ENCODE measurements around the gene PRSS16. TPM values are rescaled to one million over a fixed set of nuclear protein-coding genes. Genes with fewer than 3 reads are reported as not detected.
"Not testable (repeated sequence)": the region's sequence is repeated elsewhere in the genome, so short reads cannot be mapped to it uniquely, and the experiment has no call there.

The PRSS16 gene
- polyA plus RNA-seq, 2 of the 4 experiments (the other 2 are of a cell fraction), result 3.9 to 11.4 TPM

DNA sequence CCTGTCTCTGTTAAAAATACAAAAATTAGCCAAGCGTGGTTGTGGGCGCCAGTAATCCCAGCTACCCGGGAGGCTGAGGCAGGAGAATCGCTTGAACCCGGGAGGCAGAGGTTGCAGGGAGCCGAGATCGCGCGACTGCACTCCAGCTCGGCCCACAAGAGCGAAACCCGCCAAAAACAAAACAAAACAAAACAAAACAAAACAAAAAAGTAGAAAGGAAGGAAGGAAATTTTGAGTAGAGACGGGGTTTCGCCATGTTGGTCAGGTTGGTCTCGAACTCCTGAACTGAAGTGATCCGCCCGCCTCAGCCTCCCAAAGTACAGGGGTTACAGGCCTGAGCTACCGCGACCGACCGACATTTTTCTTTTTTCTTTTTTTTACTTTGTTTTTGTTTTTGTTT lies 30.6 kb upstream of the PRSS16 start:
- no peak overlapping the region for H3K27ac ChIP-seq
- no peaks in the 10 kb centered on the region for H3K4me1 ChIP-seq
- 90% methylated on average over 21 of the region's 21 CpGs for WGBS (ENCODE audit: missing lambda C conversion rate)
- no peak for FAIRE-seq
- ChIA-PET POLR2A (no interaction called here), CTCF (no interaction called here)
- no peaks in the 10 kb centered on the region for H3K9me3 ChIP-seq
- no peak for DNase-seq (ENCODE audit: low read depth in 1 of 2, low spot score in 1 of 2)
- no peak for TF ChIP-seq RARB (CRISPR knock-in tag; IDR thresholded peaks at IDR 0.05)
- TF ChIP-seq, protein P1, sequence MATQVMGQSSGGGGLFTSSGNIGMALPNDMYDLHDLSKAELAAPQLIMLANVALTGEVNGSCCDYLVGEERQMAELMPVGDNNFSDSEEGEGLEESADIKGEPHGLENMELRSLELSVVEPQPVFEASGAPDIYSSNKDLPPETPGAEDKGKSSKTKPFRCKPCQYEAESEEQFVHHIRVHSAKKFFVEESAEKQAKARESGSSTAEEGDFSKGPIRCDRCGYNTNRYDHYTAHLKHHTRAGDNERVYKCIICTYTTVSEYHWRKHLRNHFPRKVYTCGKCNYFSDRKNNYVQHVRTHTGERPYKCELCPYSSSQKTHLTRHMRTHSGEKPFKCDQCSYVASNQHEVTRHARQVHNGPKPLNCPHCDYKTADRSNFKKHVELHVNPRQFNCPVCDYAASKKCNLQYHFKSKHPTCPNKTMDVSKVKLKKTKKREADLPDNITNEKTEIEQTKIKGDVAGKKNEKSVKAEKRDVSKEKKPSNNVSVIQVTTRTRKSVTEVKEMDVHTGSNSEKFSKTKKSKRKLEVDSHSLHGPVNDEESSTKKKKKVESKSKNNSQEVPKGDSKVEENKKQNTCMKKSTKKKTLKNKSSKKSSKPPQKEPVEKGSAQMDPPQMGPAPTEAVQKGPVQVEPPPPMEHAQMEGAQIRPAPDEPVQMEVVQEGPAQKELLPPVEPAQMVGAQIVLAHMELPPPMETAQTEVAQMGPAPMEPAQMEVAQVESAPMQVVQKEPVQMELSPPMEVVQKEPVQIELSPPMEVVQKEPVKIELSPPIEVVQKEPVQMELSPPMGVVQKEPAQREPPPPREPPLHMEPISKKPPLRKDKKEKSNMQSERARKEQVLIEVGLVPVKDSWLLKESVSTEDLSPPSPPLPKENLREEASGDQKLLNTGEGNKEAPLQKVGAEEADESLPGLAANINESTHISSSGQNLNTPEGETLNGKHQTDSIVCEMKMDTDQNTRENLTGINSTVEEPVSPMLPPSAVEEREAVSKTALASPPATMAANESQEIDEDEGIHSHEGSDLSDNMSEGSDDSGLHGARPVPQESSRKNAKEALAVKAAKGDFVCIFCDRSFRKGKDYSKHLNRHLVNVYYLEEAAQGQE (IDR thresholded peaks at IDR 0.05), result no peak
- no peak for TF ChIP-seq CHD2 (IDR thresholded peaks at IDR 0.05; ENCODE audit: low read length, partially characterized antibody)
- no peak for TF ChIP-seq ZC3H11A (IDR thresholded peaks at IDR 0.05)
- TF ChIP-seq HES2 (IDR thresholded peaks at IDR 0.05), result no peak
- no peak for TF ChIP-seq ATOH8 (CRISPR knock-in tag; IDR thresholded peaks at IDR 0.05; ENCODE audit: low read depth)
- no peak for TF ChIP-seq RAD21 (conservative IDR thresholded peaks at IDR 0.05 in 1 of 2, IDR thresholded peaks at IDR 0.05 in 1 of 2)
- no peak for TF ChIP-seq NPAS2 (CRISPR knock-in tag; IDR thresholded peaks at IDR 0.05; ENCODE audit: borderline replicate concordance)
- TF ChIP-seq RCOR1 (IDR thresholded peaks at IDR 0.05; ENCODE audit: low read depth, low read length), result no peak
- no peak for TF ChIP-seq HEYL (CRISPR knock-in tag; IDR thresholded peaks at IDR 0.05)
- TF ChIP-seq PHF8 (IDR thresholded peaks at IDR 0.05; ENCODE audit: borderline replicate concordance, low read depth), result no peak
- TF ChIP-seq ZFP36 (IDR thresholded peaks at IDR 0.05; ENCODE audit: borderline replicate concordance, partially characterized antibody), result no peak
- TF ChIP-seq EHMT2 (IDR thresholded peaks at IDR 0.05; ENCODE audit: low read depth), result no peak
- no peak overlapping the region for H3K4me2 ChIP-seq
- H3K4me3 ChIP-seq, result no peak overlapping the region
- ATAC-seq, result no peak

- CTCF ChIA-PET, result not testable (repeated sequence)
These were observed 24.5 kb upstream of the PRSS16 start for GRCh38 chr6:27222971-27223370.

DNA sequence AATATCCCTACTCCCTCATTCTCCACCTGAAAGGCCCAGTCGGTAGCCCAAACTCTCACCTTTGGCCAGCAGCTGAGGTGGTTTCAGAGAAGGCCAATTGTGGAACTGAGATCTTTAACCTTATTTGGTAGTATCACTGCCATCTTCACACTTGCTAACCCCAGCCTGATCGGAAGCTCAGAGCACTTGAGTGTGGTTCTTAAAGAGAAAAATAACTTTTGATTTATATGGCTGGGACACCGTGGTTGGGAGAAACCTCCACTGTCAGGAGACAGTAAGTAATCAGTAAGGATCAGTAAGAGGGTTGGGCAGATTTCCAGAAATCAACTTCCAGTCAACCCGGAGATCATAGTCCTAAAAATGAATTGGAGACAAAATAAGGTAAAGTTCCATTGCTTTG lies 22.8 kb upstream of the PRSS16 start:
- Histone ChIP-seq H3K4me2 (no peak overlapping the region), H3K4me3 (no peak overlapping the region), H3K9me3 (no peaks in the 10 kb centered on the region), H3K27ac (no peak overlapping the region), H3K4me1 (no peaks in the 10 kb centered on the region; the same call in 2 of the 3 replicates)
- 70% methylated on average over 4 of the region's 4 CpGs for WGBS (ENCODE audit: missing lambda C conversion rate)
- DNase-seq (ENCODE audit: low read depth in 1 of 2, low spot score in 1 of 2), result no peak
- FAIRE-seq, result no peak
- ChIA-PET CTCF (no interaction called here), POLR2A (no interaction called here)
- no peak for ATAC-seq
- TF ChIP-seq HOXB13 (CRISPR knock-in tag; IDR thresholded peaks at IDR 0.05; ENCODE audit: low read depth) (no peak), CTCF (IDR thresholded peaks at IDR 0.05) (no peak), CBX8 (IDR thresholded peaks at IDR 0.05) (no peak), RCOR1 (IDR thresholded peaks at IDR 0.05; ENCODE audit: low read depth, low read length) (no peak), ZNF302 (CRISPR knock-in tag; IDR thresholded peaks at IDR 0.05) (no peak), ATOH8 (CRISPR knock-in tag; IDR thresholded peaks at IDR 0.05; ENCODE audit: low read depth) (no peak), MAFK (IDR thresholded peaks at IDR 0.05; ENCODE audit: partially characterized antibody) (no peak), BHLHE40 (IDR thresholded peaks at IDR 0.05; ENCODE audit: low read depth, low read length) (no peak), HES2 (IDR thresholded peaks at IDR 0.05) (no peak), FOSL2 (IDR thresholded peaks at IDR 0.05) (no peak), FOSL2 (CRISPR knock-in tag; IDR thresholded peaks at IDR 0.05) (no peak), TFCP2L1 (CRISPR knock-in tag; IDR thresholded peaks at IDR 0.05) (no peak)
- TF ChIP-seq, protein P1 (IDR thresholded peaks at IDR 0.05), result no peak

More at GRCh38 chr6:27222971-27223370, 24.5 kb upstream of the PRSS16 start:
- FAIRE-seq; H3K4me2 ChIP-seq; ATAC-seq; H3K4me3 ChIP-seq; H3K27ac ChIP-seq; POLR2A ChIA-PET; H3K9me3 ChIP-seq; H3K4me1 ChIP-seq; DNase-seq (ENCODE audit: low read depth in 1 of 2, low spot score in 1 of 2): not testable (repeated sequence)
- 79% methylated on average over 15 of the region's 15 CpGs for WGBS (ENCODE audit: missing lambda C conversion rate)
